ACHN (cell line): ENCODE measurements around the gene DDO.

ENCODE experiments used
- DNase-seq: peaks from one replicate; pipeline ENCODE4 v3.0.0-alpha.2; 2015
- in situ Hi-C: cut with HindIII; loops from 2 replicates; pipeline ENCODE4 v1.10.0; 2017; ENCODE audit warnings: low sequenced_read_pairs, low pct_ligation_motif_present, low pct_unique_long_range_greater_than_20kb

Gene DDO

GRCh38 chr6:110425816-110426215 is 10.4 kb upstream of the DDO start:
- in situ Hi-C loops: no loop called here
- no peak for DNase-seq

- in situ Hi-C loops: no loop called here
- DNase-seq: no peak
Observed at GRCh38 chr6:110422444-110422822, 7.1 kb upstream of the DDO start.

DNA sequence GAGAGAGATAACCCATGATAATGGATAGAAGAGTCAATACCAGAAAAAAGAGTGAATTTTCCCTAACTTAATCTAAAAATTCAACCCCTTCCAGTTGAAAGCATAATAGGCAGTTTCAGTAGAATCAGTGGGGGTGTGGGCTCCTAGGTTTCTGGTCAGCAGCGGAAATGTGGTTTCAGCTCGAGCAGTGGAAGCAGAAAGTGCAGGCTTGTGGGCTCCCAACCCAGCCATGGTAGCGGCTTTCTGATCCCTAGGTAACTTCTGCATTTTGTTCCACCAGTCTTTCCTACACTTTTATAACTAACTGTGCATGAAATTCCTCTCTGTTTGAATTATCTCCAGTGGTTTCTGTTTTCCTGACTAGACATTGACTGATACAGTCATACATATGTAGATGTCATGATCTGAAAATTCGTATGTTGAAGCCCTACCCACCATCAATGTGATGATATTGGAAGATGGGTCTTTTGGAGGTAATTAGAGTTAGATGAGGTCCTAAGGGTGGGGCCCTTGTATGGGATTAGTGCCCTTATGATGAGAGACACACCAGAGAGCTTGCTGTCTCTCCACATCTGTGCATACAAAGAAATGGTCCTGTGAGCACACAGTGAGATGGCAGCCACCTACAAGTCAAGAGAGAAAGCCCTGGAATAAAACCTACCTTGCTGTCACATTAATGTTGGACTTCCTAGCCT is 6.5 kb upstream of the DDO start:
- in situ Hi-C loops: no loop called here
- DNase-seq: no peak

DNA sequence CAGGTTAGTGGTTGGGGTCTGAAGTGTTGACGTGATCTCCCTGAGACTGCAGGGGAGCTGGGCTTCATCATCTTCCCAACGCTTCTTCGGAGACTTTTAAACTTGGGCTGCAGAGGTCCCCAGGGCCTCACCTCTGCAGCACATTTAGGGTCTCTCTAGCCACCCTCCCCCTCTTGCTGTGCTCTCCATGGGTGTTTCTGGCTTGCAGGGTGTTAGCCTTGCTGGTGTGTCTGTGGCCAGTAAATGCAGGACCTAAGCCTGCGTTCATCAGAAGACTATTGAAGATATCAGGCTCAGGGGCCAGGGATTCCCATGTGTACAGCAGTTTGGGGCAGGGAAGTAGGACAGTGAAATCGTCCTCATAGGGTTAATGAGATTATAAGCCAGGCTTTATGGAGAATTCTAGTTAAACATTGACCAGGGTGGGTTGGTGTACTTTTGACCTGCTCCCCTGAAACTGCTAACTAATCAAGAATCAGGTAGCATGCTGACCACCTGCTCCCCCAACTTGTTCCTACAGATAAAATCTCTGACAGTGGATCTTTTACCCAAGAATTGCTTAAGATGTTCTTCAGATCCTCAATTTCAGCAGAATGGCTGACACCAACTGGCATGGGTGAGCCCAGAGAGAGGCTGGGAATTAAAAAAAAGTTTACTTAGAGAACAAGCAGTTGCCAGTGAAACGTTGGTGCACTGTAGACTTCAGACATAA is 3.8 kb upstream of the DDO start:
- no peak for DNase-seq
- in situ Hi-C loops: no loop called here

GRCh38 chr6:110418594-110418993 is 3.2 kb upstream of the DDO start:
- DNase-seq: no peak
- in situ Hi-C loops: no loop called here

- DNase-seq: no peak
- in situ Hi-C loops: no loop called here
Observed at GRCh38 chr6:110414669-110415068, 706 bp downstream of the DDO start.

GRCh38 chr6:110412360-110412759 is 3.0 kb downstream of the DDO start:
- no peak for DNase-seq
- in situ Hi-C loops: no loop called here

GRCh38 chr6:110410511-110410910 is 4.9 kb downstream of the DDO start:
- no peak for DNase-seq

DNA sequence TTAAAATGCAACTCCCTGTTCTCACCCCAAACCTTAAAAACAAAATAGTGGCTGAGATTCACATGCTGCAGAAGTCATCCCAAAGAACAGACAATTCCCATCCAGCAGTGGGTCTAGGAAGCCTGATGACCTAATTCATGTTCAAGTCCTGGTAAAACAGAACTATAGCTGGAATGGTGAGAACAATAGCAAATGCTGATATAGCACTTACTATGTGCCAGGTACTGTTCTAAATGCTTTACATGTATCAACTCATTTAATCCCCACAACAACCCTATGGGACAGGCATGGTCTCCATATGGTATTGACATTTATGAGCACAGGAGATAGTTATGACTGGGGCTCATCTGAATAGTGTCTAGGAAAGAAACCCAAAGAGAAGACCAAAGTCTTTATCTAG is 5.6 kb downstream of the DDO start:
- in situ Hi-C loops: no loop called here
- no peak for DNase-seq

More at GRCh38 chr6:110410511-110410910, 4.9 kb downstream of the DDO start:
- in situ Hi-C loops: no loop called here

GRCh38 chr6:110408901-110409300 is 6.5 kb downstream of the DDO start:
- in situ Hi-C loops: no loop called here
- no peak for DNase-seq

- in situ Hi-C loops: no loop called here
- no peak for DNase-seq
Observed at GRCh38 chr6:110404607-110405006, 10.8 kb downstream of the DDO start.

DNA sequence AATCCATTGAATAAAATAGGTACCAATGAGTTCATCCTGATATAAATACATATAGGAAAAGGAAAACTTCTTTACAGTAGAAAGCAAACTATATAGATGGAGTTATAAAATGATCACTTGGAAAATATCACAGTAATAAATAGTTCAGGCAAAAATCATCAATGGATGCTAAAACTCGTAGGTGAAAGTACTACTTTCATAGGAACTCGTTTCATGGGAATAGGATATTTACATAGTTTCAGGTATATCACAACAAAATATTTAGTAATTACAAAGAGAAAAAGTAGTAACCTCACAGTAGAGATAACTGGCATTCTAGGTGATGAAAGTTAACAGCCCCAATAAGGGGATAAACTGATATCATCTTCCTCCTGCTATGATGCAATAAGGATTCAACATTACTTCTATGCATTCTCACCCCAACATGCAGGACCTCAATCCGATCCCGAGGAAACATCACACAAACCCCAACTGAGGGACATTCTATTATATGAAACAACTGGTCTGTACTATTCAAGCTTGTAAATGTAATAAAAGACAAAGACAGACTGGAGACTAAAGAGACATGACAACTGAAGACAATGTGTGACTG is 13.7 kb downstream of the DDO start:
- DNase-seq: no peak
- in situ Hi-C loops: no loop called here

- DNase-seq: no peak
- in situ Hi-C loops: no loop called here
Observed at GRCh38 chr6:110400208-110400607, 15.2 kb downstream of the DDO start.

DNA sequence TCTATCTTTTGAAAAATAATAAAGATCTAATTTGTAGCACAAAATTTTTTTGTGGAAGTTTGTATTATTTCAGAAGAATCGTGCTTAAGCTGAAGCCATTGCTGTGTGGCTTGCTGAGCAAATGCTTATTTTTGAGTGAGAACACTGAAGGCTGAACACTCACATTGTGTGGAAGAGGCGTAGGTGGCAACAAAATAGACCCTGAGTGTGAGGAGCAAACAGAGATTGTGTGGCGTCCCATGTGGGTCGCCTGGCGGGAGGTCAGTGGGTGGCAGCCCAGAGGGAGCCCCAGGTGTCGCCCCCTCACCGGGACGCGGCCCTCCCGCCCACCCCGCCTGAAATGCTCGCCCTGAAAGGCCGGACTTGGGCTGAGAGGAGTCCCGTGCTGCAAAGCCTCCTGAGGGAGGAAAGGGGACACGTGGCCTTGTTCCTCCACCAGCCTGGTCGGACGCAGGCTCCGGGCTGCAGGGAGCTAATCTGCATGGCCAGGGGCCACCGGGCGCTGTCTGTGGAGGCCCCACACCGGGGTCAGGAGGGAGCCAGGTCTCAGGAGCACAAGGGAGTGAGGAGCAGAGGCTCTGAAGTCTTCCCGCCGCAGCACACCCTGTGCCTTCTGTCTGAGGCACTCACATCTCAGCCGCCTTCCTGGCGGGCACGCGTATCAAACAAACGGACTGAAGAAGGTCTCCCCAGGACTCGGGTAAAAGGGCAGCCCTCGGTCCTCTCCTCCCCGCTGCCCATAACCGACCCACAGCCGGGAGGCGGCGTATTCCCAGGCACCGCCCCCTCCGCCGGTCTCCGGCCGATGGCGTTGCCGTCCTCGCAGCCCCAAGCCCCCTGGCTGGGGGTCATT is 15.9 kb downstream of the DDO start:
- DNase-seq: no peak
- in situ Hi-C loops: no loop called here

DNA sequence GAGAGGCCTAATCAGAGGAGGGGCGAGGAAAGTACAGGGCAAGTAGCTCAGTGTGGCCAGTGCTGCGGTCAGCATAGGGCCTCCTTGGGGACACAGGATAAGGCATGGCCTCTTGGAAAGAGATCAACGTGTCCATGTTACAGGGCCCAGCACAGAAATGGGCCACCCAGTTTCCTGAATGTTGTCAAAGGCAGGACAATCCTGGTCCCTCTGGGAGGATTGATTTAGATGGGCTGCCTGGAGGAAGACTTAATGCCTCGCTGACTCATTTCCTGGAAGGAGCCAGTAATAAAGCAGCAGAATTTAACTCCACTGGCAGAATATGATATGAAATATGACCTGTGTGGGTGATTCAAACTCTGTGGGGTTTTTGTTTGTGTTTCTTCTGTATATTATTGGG is 16.6 kb downstream of the DDO start:
- no peak for DNase-seq
- in situ Hi-C loops: no loop called here

DNA sequence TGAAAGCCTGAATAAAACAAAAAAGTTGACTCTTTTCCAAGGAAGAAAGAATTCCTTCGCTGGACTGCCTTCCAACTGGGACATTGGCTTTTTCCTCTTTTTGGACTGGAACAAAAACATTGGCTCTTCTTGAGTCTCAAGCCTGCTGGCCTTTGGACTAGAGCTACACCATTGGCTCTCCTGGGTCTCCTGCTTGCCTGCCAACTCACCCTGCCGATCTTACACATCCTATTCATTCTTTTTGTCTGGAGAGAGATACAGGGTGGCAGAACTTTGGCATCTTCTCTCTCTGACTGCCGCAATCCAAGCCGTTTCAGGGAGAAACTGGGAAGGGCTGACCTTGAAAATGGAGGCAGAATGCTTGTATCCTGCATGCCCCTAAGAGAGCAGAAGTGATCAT is 20.2 kb downstream of the DDO start:
- in situ Hi-C loops: no loop called here
- no peak for DNase-seq

- in situ Hi-C loops: no loop called here
- no peak for DNase-seq
Observed at GRCh38 chr6:110394409-110394808, 21.0 kb downstream of the DDO start.

GRCh38 chr6:110392727-110393126 is 22.6 kb downstream of the DDO start:
- DNase-seq: no peak
- in situ Hi-C loops: no loop called here

DNA sequence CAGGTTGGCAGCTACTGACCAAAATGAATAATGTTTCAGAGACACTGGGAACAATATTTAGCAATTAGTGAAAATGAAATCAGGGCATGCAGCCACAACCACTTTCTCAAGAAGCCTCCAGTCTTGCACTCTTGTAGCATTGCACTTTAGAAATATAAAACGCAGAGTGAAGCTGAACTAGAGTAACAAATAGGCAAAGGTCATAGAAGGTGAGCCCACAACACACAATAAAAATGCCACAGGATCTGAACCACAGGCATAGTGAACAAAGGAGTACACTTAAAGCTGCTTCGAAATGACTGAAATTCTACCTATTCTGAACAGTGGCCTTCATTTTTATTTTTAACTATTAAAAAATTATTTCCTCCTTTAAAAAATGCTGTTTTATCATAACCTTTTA is 25.0 kb downstream of the DDO start:
- DNase-seq: no peak
- in situ Hi-C loops: no loop called here
